H9 (cell line): ENCODE measurements around the gene MRGPRF. TPM values are rescaled to one million over a fixed set of nuclear protein-coding genes. Genes with fewer than 3 reads are reported as not detected.

ENCODE experiments used
- DNase-seq: peaks from one replicate; pipeline ENCODE4 v3.0.0-alpha.2; 2017
- H2AFZ ChIP-seq: one replicate; pipeline ENCODE4 v1.6.1; 2013; ENCODE audit warnings: mild to moderate bottlenecking, low read length, control low read depth, moderate library complexity
- H2AK5ac ChIP-seq: 2 replicates; pipeline ENCODE4 v1.6.1; 2013; ENCODE audit warnings: low read length, control low read depth, mixed read lengths; ENCODE audit not compliant: insufficient read length
- H2BK120ac ChIP-seq: one replicate; pipeline ENCODE4 v1.6.1; 2013; ENCODE audit warnings: low read depth, mild to moderate bottlenecking, low read length, control low read depth, inconsistent platforms; ENCODE audit not compliant: poor library complexity, severe bottlenecking
- H2BK12ac ChIP-seq: 2 replicates; pipeline ENCODE4 v1.6.1; 2013; ENCODE audit warnings: low read length, control low read depth, mixed read lengths, low read depth; ENCODE audit not compliant: insufficient read length
- H2BK15ac ChIP-seq: 2 replicates; pipeline ENCODE4 v1.6.1; 2013; ENCODE audit warnings: low read depth, low read length, control low read depth
- H2BK20ac ChIP-seq: one replicate; pipeline ENCODE4 v1.6.1; 2013; ENCODE audit warnings: low read depth, mild to moderate bottlenecking, low read length, control low read depth, inconsistent platforms; ENCODE audit not compliant: poor library complexity, severe bottlenecking
- H2BK5ac ChIP-seq: 2 replicates; pipeline ENCODE4 v1.6.1; 2013; ENCODE audit warnings: low read length, control low read depth, mixed read lengths; ENCODE audit not compliant: insufficient read length
- H3K14ac ChIP-seq: 2 replicates; pipeline ENCODE4 v1.6.1; 2013; ENCODE audit warnings: low read length, control low read depth; ENCODE audit not compliant: insufficient read depth
- H3K18ac ChIP-seq: 2 replicates; pipeline ENCODE4 v1.6.1; 2013; ENCODE audit warnings: low read depth, mild to moderate bottlenecking, mixed read lengths, low read length, control low read depth; ENCODE audit not compliant: insufficient read length
- H3K23ac ChIP-seq: 2 replicates; pipeline ENCODE4 v1.6.1; 2013; ENCODE audit warnings: low read length, control low read depth, mixed read lengths, low read depth; ENCODE audit not compliant: insufficient read length
- H3K23me2 ChIP-seq: 2 replicates; pipeline ENCODE4 v1.6.1; 2013; ENCODE audit warnings: low read depth, mild to moderate bottlenecking, mixed read lengths, low read length, control low read depth; ENCODE audit not compliant: insufficient read length, poor library complexity, severe bottlenecking
- H3K27ac ChIP-seq: 2 replicates; pipeline ENCODE4 v1.5.1; 2013; ENCODE audit warnings: low read length, control low read depth, mixed read lengths, low read depth; ENCODE audit not compliant: insufficient read length
- H3K27me3 ChIP-seq: 2 replicates; pipeline ENCODE4 v1.6.1; 2013; ENCODE audit warnings: low read length, control low read depth, inconsistent platforms; ENCODE audit not compliant: insufficient read depth
- H3K4ac ChIP-seq: 2 replicates; pipeline ENCODE4 v1.6.1; 2013; ENCODE audit warnings: low read depth, mild to moderate bottlenecking, control low read depth, inconsistent platforms, low read length, moderate library complexity
- H3K4me1 ChIP-seq: 2 replicates; pipeline ENCODE4 v1.6.1; 2013; ENCODE audit warnings: low read length, control low read depth, inconsistent platforms; ENCODE audit not compliant: insufficient read depth
- H3K4me2 ChIP-seq: 2 replicates; pipeline ENCODE4 v1.6.1; 2013; ENCODE audit warnings: low read length, control low read depth, mixed read lengths; ENCODE audit not compliant: insufficient read length, insufficient read depth
- H3K56ac ChIP-seq: 2 replicates; pipeline ENCODE4 v1.6.1; 2013; ENCODE audit warnings: low read depth, mild to moderate bottlenecking, mixed read lengths, low read length, control low read depth; ENCODE audit not compliant: insufficient read length
- H3K79me1 ChIP-seq: 2 replicates; pipeline ENCODE4 v1.6.1; 2013; ENCODE audit warnings: low read depth, mild to moderate bottlenecking, moderate library complexity, low read length, control low read depth, inconsistent platforms; ENCODE audit not compliant: insufficient read depth, poor library complexity, severe bottlenecking
- H3K79me2 ChIP-seq: 2 replicates; pipeline ENCODE4 v1.6.1; 2013; ENCODE audit warnings: low read length, control low read depth, inconsistent platforms; ENCODE audit not compliant: insufficient read depth
- H3K9ac ChIP-seq: 2 replicates; pipeline ENCODE4 v1.6.1; 2013; ENCODE audit warnings: low read length, control low read depth, mixed read lengths; ENCODE audit not compliant: insufficient read length; ENCODE audit errors: extremely low read depth
- H3K9me3 ChIP-seq: one replicate; pipeline ENCODE4 v1.6.1; 2013; ENCODE audit warnings: low read depth, low read length, inconsistent platforms; ENCODE audit not compliant: control insufficient read depth
- H3T11ph ChIP-seq: one replicate; pipeline ENCODE4 v1.6.1; 2013; ENCODE audit warnings: mild to moderate bottlenecking, low read length, control low read depth, inconsistent platforms
- H4K20me1 ChIP-seq: one replicate; pipeline ENCODE4 v1.6.1; 2013; ENCODE audit not compliant: control insufficient read depth, insufficient read length, insufficient read depth
- H4K5ac ChIP-seq: 2 replicates; pipeline ENCODE4 v1.6.1; 2013; ENCODE audit warnings: low read depth, mild to moderate bottlenecking, mixed read lengths, low read length, control low read depth; ENCODE audit not compliant: insufficient read length
- H4K8ac ChIP-seq: replicated peaks from 2 replicates; pipeline ENCODE4 v1.6.1; 2013; ENCODE audit warnings: low read length, control low read depth, mixed read lengths, low read depth; ENCODE audit not compliant: insufficient read length
- H4K91ac ChIP-seq: 2 replicates; pipeline ENCODE4 v1.6.1; 2013; ENCODE audit warnings: low read depth, mild to moderate bottlenecking, moderate library complexity, mixed read lengths, low read length, control low read depth; ENCODE audit not compliant: insufficient read length
- H3K27ac Mint-ChIP-seq, 3 experiments: 2 replicates in 2 of 3; 3 replicates in 1 of 3; pipeline ENCODE4 v1.8.0; 2020 to 2021; ENCODE audit warnings: mixed read lengths in 3 of 3, mild to moderate bottlenecking in 1 of 3, moderate library complexity in 1 of 3
- H3K27me3 Mint-ChIP-seq: 2 replicates; pipeline ENCODE4 v1.8.0; 2021; ENCODE audit warnings: low read depth, mild to moderate bottlenecking, moderate library complexity, mixed read lengths
- H3K36me3 Mint-ChIP-seq, 3 experiments: 2 replicates in 2 of 3; 3 replicates in 1 of 3; pipeline ENCODE4 v1.8.0; 2020 to 2021; ENCODE audit warnings: low read depth in 3 of 3, mixed read lengths in 3 of 3; ENCODE audit not compliant: insufficient read depth in 1 of 3
- H3K4me1 Mint-ChIP-seq, 2 experiments: 2 replicates each; pipeline ENCODE4 v1.8.0; 2020; ENCODE audit warnings: mixed read lengths in 2 of 2
- H3K4me3 Mint-ChIP-seq, 2 experiments: 2 replicates in 1 of 2; 3 replicates in 1 of 2; pipeline ENCODE4 v1.8.0; 2020 to 2021; ENCODE audit warnings: mild to moderate bottlenecking in 2 of 2, mixed read lengths in 2 of 2, moderate library complexity in 1 of 2
- H3K9me3 Mint-ChIP-seq, 2 experiments: 2 replicates in 1 of 2; 3 replicates in 1 of 2; pipeline ENCODE4 v1.8.0; 2020; ENCODE audit warnings: mild to moderate bottlenecking in 2 of 2, mixed read lengths in 2 of 2, moderate library complexity in 1 of 2
- WGBS: extraction: QIAGEN DNeasy Blood & Tissue Kit; methylation state at CpG from one replicate; pipeline ENCODE4 v1.1.7; 2013; ENCODE audit warnings: missing lambda C conversion rate, low lambda C conversion rate, mixed read lengths; ENCODE audit not compliant: insufficient read length; ENCODE audit errors: extremely low coverage; 5-methylcytosine and 5-hydroxymethylcytosine counted together
- total RNA-seq: library from RNA; stranded (reverse); gene quantifications from 2 replicates; pipeline ENCODE4 v1.2.1, GENCODE V29; 2021
- TF ChIP-seq, protein P1 (sequence below): fragments of 200-600 bp; sonication (generic); conservative IDR thresholded peaks from 3 replicates; pipeline ENCODE4 v1.8.0; 2021; ENCODE audit warnings: antibody characterized with exemption, mild to moderate bottlenecking

The MRGPRF gene
- total RNA-seq, 1 experiment from 2014 or later = 4.0 TPM

DNA sequence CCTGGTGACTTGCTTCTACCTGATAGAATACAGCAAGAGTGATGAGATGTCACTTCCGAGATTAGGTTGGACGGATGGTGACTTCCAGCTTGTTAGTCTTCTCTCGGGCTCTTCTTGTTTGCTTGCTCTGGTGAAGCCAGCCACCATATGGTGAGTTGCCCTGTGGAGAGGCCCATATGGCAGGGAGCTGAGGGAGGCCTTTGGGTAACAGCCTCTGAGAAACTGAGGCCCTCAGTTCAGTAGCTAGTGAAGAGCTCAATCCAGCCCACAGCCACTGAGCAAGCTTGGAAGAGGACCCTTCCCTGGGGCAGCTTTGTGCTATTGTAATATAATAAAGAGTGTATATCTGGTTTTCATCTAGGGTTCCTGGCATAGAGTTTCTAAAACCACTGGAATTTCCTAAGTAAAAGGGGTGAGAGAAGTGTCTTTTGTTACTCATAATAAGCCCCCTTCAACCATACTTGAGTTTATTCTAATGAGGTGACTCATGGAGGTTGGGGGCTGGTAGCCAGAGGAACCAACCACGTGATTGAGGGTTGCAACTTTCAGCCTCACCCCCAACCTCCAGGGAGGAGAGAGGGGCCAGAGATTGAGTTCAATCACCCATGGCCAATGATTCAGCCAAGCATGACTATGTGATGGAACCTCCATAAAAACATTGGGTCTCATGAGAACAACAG, 27.7 kb upstream of the MRGPRF start:
- no peak overlapping the region for H2BK15ac ChIP-seq
- no peak overlapping the region for H3K18ac ChIP-seq
- H4K91ac ChIP-seq = no peak overlapping the region
- H2AK5ac ChIP-seq = no peak overlapping the region
- Mint-ChIP-seq H3K36me3 (no peaks in the 10 kb centered on the region), H3K27me3 (no peaks in the 10 kb centered on the region), H3K9me3 (no peaks in the 10 kb centered on the region), H3K27ac (no peak overlapping the region; a peak in 1 of 7 replicates), H3K4me3 (no peak overlapping the region), H3K4me1 (peaks cover 30 to 32% of the 10 kb centered on the region in 2 experiments)
- no peak overlapping the region for H3T11ph ChIP-seq
- no CpG with 5 or more reads among the region's 4 CpGs for WGBS
- H3K56ac ChIP-seq = no peak overlapping the region
- no peak overlapping the region for H2BK20ac ChIP-seq
- no peak overlapping the region for H3K4me2 ChIP-seq
- no peak overlapping the region for H4K8ac ChIP-seq
- TF ChIP-seq, protein P1, sequence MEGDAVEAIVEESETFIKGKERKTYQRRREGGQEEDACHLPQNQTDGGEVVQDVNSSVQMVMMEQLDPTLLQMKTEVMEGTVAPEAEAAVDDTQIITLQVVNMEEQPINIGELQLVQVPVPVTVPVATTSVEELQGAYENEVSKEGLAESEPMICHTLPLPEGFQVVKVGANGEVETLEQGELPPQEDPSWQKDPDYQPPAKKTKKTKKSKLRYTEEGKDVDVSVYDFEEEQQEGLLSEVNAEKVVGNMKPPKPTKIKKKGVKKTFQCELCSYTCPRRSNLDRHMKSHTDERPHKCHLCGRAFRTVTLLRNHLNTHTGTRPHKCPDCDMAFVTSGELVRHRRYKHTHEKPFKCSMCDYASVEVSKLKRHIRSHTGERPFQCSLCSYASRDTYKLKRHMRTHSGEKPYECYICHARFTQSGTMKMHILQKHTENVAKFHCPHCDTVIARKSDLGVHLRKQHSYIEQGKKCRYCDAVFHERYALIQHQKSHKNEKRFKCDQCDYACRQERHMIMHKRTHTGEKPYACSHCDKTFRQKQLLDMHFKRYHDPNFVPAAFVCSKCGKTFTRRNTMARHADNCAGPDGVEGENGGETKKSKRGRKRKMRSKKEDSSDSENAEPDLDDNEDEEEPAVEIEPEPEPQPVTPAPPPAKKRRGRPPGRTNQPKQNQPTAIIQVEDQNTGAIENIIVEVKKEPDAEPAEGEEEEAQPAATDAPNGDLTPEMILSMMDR = no peak
- no peak overlapping the region for H2BK120ac ChIP-seq
- H3K79me1 ChIP-seq = no peaks in the 10 kb centered on the region
- no peak overlapping the region for H2BK5ac ChIP-seq
- H3K27me3 ChIP-seq = no peaks in the 10 kb centered on the region
- H3K4me1 ChIP-seq = no peaks in the 10 kb centered on the region; the same call in 1 of the 2 replicates
- no peaks in the 10 kb centered on the region for H4K20me1 ChIP-seq
- H3K4ac ChIP-seq = no peak overlapping the region
- H3K14ac ChIP-seq = no peak overlapping the region
- H3K9ac ChIP-seq = no peak overlapping the region
- H4K5ac ChIP-seq = no peak overlapping the region
- no peak overlapping the region for H2BK12ac ChIP-seq
- H3K79me2 ChIP-seq = no peaks in the 10 kb centered on the region
- no peak overlapping the region for H3K27ac ChIP-seq
- no peaks in the 10 kb centered on the region for H3K23me2 ChIP-seq
- H3K23ac ChIP-seq = no peak overlapping the region
- no peak overlapping the region for H2AFZ ChIP-seq
- no peak for DNase-seq
- H3K9me3 ChIP-seq = no peaks in the 10 kb centered on the region
